ENCODE measurements around the gene METTL8. TPM values are rescaled to one million over a fixed set of nuclear protein-coding genes. Genes with fewer than 3 reads are reported as not detected.
"Not testable (repeated sequence)": the region's sequence is repeated elsewhere in the genome, so short reads cannot be mapped to it uniquely, and the experiment has no call there.

METTL8 gene
- total RNA-seq, 2 donors from 2014 or later = 7.6 to 16.3 TPM

DNA sequence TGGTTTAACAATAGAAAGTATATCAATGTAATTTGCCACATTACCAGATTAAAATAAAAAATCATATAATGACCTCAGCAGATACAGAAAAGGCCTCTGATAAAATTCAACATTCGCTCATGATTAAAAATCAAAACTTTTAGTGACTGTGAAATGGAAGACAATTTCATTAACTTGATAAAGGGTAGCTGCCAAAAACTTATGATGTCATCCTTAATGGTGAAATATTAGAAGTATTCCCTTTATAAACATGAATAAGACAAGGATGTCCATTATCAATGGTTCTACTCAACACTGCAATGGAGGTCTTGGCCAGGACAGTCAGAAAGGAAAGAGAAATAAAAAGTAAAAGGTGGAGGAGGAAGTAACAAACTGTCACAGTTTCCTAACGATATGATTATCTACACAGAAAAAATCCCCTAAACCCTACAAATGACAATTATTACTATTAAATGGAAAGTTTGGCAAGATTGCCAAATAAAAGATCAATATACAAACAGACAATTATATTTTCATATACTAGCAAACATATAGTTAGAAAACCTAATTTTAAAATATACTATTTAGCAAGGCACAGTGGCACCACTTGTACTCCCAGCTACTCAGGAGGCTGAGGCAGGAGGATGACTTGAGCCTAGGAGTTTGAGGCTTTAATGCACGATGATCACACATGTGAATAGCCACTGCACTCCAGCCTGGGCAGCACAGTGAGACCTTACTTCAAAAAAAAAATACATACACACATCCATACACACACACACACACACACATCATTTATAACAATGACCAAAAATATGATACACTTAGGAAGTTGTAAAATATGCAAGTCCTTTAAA lies 12.8 kb downstream of the METTL8 start:
- DNase-seq (ENCODE audit: low spot score) = no peak
- H3K4me1 ChIP-seq = no peaks in the 10 kb centered on the region
- TF ChIP-seq, protein P1, sequence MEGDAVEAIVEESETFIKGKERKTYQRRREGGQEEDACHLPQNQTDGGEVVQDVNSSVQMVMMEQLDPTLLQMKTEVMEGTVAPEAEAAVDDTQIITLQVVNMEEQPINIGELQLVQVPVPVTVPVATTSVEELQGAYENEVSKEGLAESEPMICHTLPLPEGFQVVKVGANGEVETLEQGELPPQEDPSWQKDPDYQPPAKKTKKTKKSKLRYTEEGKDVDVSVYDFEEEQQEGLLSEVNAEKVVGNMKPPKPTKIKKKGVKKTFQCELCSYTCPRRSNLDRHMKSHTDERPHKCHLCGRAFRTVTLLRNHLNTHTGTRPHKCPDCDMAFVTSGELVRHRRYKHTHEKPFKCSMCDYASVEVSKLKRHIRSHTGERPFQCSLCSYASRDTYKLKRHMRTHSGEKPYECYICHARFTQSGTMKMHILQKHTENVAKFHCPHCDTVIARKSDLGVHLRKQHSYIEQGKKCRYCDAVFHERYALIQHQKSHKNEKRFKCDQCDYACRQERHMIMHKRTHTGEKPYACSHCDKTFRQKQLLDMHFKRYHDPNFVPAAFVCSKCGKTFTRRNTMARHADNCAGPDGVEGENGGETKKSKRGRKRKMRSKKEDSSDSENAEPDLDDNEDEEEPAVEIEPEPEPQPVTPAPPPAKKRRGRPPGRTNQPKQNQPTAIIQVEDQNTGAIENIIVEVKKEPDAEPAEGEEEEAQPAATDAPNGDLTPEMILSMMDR (IDR thresholded peaks at IDR 0.05) = no peak

DNA sequence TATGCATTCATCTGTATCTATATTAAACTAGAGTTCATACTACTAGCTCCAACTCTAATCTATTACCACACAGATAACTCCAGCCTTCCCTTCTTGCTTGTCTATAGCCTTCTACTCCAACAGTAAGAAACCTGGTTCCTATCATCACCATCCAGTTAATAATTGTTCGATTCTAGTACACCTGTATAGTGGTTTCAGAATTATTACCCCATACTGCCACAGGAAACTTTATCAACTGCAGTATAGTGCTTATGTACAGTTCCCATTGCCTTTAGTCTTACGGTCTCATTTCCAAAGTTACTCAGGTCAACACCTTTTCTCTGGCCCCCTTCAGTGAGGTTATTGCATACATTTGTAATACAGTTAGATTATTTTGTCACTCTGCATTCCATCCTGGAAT lies 14.5 kb downstream of the METTL8 start:
- Histone ChIP-seq H3K4me3 (no peak overlapping the region), H3K27ac (no peak overlapping the region), H3K4me1 (no peaks in the 10 kb centered on the region), H3K9me3 (no peaks in the 10 kb centered on the region), H3K36me3 (no peaks in the 10 kb centered on the region), H3K27me3 (no peaks in the 10 kb centered on the region)
- DNase-seq (ENCODE audit: low spot score) = no peak
- TF ChIP-seq, protein P1 (IDR thresholded peaks at IDR 0.05) = no peak

More for the DNA sequence above, 12.8 kb downstream of the METTL8 start:
- no peaks in the 10 kb centered on the region for H3K27me3 ChIP-seq
- no peak overlapping the region for H3K27ac ChIP-seq
- H3K9me3 ChIP-seq = no peaks in the 10 kb centered on the region
- no peak overlapping the region for H3K4me3 ChIP-seq
- H3K36me3 ChIP-seq = no peaks in the 10 kb centered on the region

GRCh38 chr2:171416009-171416926 lies 17.5 kb downstream of the METTL8 start:
- TF ChIP-seq, protein P1 (IDR thresholded peaks at IDR 0.05) = peak; percentile 72 to 87
- no peak overlapping the region for H3K4me3 ChIP-seq
- H3K27ac ChIP-seq = peak overlapping the region in 1 of 2 donors; percentile 25
- H3K27me3 ChIP-seq = no peaks in the 10 kb centered on the region
- H3K4me1 ChIP-seq = no peaks in the 10 kb centered on the region
- DNase-seq (ENCODE audit: low spot score) = peak; percentile 89
- H3K36me3 ChIP-seq = no peaks in the 10 kb centered on the region
- no peaks in the 10 kb centered on the region for H3K9me3 ChIP-seq

DNA sequence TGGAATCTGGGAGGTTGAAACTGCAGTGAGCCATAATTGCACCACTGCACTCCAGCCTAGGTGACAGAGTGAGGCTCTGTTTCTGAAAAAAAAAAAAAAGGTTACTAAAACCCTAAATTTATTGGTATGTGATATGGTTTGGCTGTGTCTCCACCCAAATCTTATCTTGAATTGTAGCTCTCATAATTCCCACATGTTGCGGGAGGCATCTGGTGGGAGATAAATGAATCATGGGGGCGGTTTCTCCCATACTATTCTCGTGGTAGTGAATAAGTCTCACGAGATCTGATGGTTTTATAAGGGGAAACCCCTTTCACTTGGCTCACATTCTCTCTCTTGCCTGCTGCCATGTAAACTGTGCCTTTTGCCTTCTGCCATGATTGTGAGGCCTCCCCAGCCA lies 19.1 kb downstream of the METTL8 start:
- not testable (repeated sequence) for H3K4me3 ChIP-seq; H3K27ac ChIP-seq; H3K4me1 ChIP-seq; H3K36me3 ChIP-seq; DNase-seq (ENCODE audit: low spot score); H3K9me3 ChIP-seq; H3K27me3 ChIP-seq

DNA sequence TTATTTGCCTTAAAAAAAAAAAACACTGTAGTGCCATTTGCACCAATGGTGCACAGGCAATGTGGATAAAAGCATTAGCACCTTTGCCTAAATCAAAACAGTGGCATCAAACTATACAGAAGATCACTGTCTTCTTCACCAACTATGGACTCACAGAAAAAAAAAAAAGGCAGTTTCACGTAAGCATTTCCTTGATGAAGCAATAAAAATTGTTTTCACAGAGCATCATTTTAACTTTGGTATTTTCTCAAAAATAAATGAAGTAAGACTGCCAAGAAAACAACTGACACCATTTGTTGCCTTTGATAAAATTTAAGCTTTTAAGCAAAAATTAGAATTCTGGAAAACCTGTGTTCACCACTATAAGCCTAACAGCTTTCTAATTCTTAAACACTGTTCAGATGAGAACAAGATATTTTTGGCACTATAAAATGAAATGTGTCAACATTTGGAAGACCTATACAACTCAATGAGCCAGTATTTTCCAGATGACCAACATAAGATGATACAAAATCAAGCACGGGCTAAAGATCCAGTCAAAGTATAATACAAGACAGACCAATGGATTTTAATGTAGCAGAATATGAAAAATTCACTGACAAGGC lies 21.1 kb downstream of the METTL8 start:
- H3K4me1 ChIP-seq = no peaks in the 10 kb centered on the region
- no peaks in the 10 kb centered on the region for H3K9me3 ChIP-seq
- H3K4me3 ChIP-seq = no peak overlapping the region
- no peaks in the 10 kb centered on the region for H3K27me3 ChIP-seq
- no peak for DNase-seq (ENCODE audit: low spot score)
- TF ChIP-seq, protein P1 (IDR thresholded peaks at IDR 0.05) = no peak
- H3K27ac ChIP-seq = no peak overlapping the region
- H3K36me3 ChIP-seq = no peaks in the 10 kb centered on the region

Data from right atrium auricular region (tissue), 2 donors.